Tibial nerve (tissue), 4 donors: ENCODE measurements around the gene BPI.

Experiments used
- EP300 ChIP-seq, 2 donors: sonication (generic); formaldehyde crosslinking; IDR thresholded peaks; one replicate each; pipeline ENCODE4 v1.6.1; 2017; ENCODE audit warnings: antibody characterized with exemption in 2 of 2, mild to moderate bottlenecking in 1 of 2
- POLR2A ChIP-seq, 2 donors: fragments of 450-650 bp; IDR thresholded peaks; one replicate each; pipeline ENCODE4 v1.6.1; 2017; ENCODE audit warnings: antibody characterized with exemption in 2 of 2, mild to moderate bottlenecking in 2 of 2, moderate library complexity in 2 of 2
- TF ChIP-seq, protein P1 (sequence below), 5 experiments: fragments of 200-600 bp in 3 of 5; fragments of 450-650 bp in 2 of 5; sonication (generic) in 3 of 5; IDR thresholded peaks; one replicate each; pipeline ENCODE4 v1.5.1; 2016 to 2019; ENCODE audit warnings: antibody characterized with exemption in 5 of 5, mild to moderate bottlenecking in 3 of 5, moderate library complexity in 2 of 5

DNA sequence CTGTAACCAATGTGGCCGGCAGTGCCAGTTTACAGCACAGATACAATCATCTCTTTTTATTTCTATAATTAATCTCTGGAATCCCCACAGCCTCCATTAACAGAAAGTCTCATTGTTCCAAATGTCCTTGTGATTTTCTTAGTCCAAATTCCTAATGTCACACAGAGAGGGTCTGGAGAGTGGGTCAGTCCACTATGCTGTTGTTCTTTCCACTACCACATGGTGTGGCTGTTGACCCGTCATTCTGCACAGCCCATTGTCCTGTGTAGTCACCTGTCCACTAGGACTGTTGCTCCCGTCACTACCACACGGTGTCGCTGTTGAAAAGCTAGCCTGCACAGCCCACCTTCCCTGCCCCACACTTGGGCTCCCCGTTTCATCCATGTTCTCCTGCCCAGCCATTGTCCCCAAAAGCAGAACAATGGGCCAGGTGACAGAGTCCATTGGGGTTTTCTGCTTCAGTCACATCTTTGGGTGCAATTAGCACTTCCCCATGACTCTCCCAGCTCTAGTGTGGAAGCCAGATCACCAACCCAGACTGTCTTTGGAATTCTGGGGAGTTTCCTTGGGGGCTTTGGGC lies 33.7 kb downstream of the BPI start:
- TF ChIP-seq, protein P1, sequence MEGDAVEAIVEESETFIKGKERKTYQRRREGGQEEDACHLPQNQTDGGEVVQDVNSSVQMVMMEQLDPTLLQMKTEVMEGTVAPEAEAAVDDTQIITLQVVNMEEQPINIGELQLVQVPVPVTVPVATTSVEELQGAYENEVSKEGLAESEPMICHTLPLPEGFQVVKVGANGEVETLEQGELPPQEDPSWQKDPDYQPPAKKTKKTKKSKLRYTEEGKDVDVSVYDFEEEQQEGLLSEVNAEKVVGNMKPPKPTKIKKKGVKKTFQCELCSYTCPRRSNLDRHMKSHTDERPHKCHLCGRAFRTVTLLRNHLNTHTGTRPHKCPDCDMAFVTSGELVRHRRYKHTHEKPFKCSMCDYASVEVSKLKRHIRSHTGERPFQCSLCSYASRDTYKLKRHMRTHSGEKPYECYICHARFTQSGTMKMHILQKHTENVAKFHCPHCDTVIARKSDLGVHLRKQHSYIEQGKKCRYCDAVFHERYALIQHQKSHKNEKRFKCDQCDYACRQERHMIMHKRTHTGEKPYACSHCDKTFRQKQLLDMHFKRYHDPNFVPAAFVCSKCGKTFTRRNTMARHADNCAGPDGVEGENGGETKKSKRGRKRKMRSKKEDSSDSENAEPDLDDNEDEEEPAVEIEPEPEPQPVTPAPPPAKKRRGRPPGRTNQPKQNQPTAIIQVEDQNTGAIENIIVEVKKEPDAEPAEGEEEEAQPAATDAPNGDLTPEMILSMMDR (IDR thresholded peaks at IDR 0.05): peak; percentile 33 to 64 (median 41)
- TF ChIP-seq EP300 (IDR thresholded peaks at IDR 0.05): peak in 1 of 2 donors; percentile 6
- TF ChIP-seq POLR2A (IDR thresholded peaks at IDR 0.05): no peak
